Stomach (tissue), 9 donors: ENCODE results near the gene ADARB2. TPM values are rescaled to one million over a fixed set of nuclear protein-coding genes. Genes with fewer than 3 reads are reported as not detected.

Experiments used
- DNase-seq, 2 donors: peaks; one replicate each; pipeline versions ENCODE4 v3.0.0 to v3.0.0-alpha.2; 2013 to 2019
- H3K27ac ChIP-seq, 5 donors: fragments of 200-600 bp in 4 of 5; sonication (generic) in 4 of 5; one replicate each; pipeline ENCODE4 v1.5.1; 2013 to 2019; ENCODE audit warnings: mild to moderate bottlenecking in 1 of 5, moderate library complexity in 1 of 5
- H3K27me3 ChIP-seq, 3 donors: fragments of 200-600 bp; sonication (generic); one replicate each; pipeline ENCODE4 v1.5.1; 2017 to 2019; ENCODE audit warnings: mixed run types in 1 of 3
- H3K36me3 ChIP-seq, 4 donors: fragments of 200-600 bp; sonication (generic); 1 replicate in 3 of 4; 2 replicates in 1 of 4; pipeline ENCODE4 v1.5.1; 2016 to 2019
- H3K4me1 ChIP-seq, 4 donors: fragments of 200-600 bp; sonication (generic); one replicate each; pipeline ENCODE4 v1.5.1; 2016 to 2019
- H3K4me3 ChIP-seq, 4 donors: fragments of 200-600 bp; sonication (generic) in 3 of 4; one replicate each; pipeline ENCODE4 v1.5.1; 2016 to 2019; ENCODE audit warnings: mild to moderate bottlenecking in 1 of 4
- H3K9me3 ChIP-seq, 4 donors: fragments of 200-600 bp; sonication (generic); one replicate each; pipeline ENCODE4 v1.5.1; 2016 to 2019
- CTCF ChIP-seq, 7 experiments: fragments of 450-650 bp in 4 of 7; fragments of 200-600 bp in 3 of 7; sonication (generic) in 3 of 7; IDR thresholded peaks; one replicate each; pipeline ENCODE4 v1.5.1; 2016 to 2019; ENCODE audit warnings: antibody characterized with exemption in 7 of 7, control low read depth in 2 of 7, mild to moderate bottlenecking in 1 of 7
- EP300 ChIP-seq: sonication (generic); formaldehyde crosslinking; IDR thresholded peaks from one replicate; pipeline ENCODE4 v1.6.1; 2017; ENCODE audit warnings: antibody characterized with exemption
- POLR2A ChIP-seq, 4 donors: fragments of 450-650 bp; IDR thresholded peaks; one replicate each; pipeline ENCODE4 v1.6.1; 2016; ENCODE audit warnings: antibody characterized with exemption in 4 of 4, control low read depth in 2 of 4, mild to moderate bottlenecking in 1 of 4, moderate library complexity in 1 of 4
- POLR2AphosphoS5 ChIP-seq, 3 donors: sonication (generic); formaldehyde crosslinking; IDR thresholded peaks; one replicate each; pipeline ENCODE4 v1.6.1; 2016; ENCODE audit warnings: antibody characterized with exemption in 3 of 3
- WGBS, 5 donors: extraction: QIAGEN DNeasy Blood & Tissue Kit in 3 of 5; methylation state at CpG; one replicate each; pipeline versions ENCODE4 v1.1.5 to v1.1.7; 2013 to 2018; 5-methylcytosine and 5-hydroxymethylcytosine counted together
- intact Hi-C: fragments of 100-400 bp; cut with DNase I; formaldehyde crosslinking; loops from one replicate; pipeline ENCODE4 v1.15.1; 2023; ENCODE audit warnings: low total_unique reads
- polyA plus RNA-seq, 3 donors: library from polyadenylated mRNA; stranded (reverse); fragments of 200-250 nt; gene quantifications; one replicate each; pipeline ENCODE4 v1.2.3, GENCODE V29; 2013
- total RNA-seq, 5 donors: library from RNA; depleted of rRNA; stranded (reverse); fragments of >200 nt; gene quantifications; one replicate each; pipeline versions ENCODE4 v1.1.0 to v1.2.3, GENCODE V29; 2014 to 2016
- donor health status: healthy with polysubstance abuse.
- donor health status: Bipolar disorder and iron deficiency.
- donor health status: healthy.

ADARB2 gene
- total and polyA plus RNA-seq, 8 donors: 0.55 to 4.1 (median 1.4) TPM; not detected in 1

- WGBS, 5 donors: 86 to 91% (median 90%) methylated on average over 10 to 14 of the region's 14 CpGs
- H3K27ac ChIP-seq: no peak overlapping the region
- no peaks in the 10 kb centered on the region for H3K4me1 ChIP-seq
- no peaks in the 10 kb centered on the region for H3K9me3 ChIP-seq
- DNase-seq: no peak
- TF ChIP-seq CTCF (IDR thresholded peaks at IDR 0.05): no peak
- TF ChIP-seq POLR2A (IDR thresholded peaks at IDR 0.05): no peak
- TF ChIP-seq POLR2AphosphoS5 (IDR thresholded peaks at IDR 0.05): no peak
- TF ChIP-seq EP300: no peak
- peaks cover 0 to 24% (median 0%) of the 10 kb centered on the region in 3 donors for H3K27me3 ChIP-seq
- H3K36me3 ChIP-seq: no peaks in the 10 kb centered on the region
- H3K4me3 ChIP-seq: no peak overlapping the region
- intact Hi-C loops: no loop called here
Measured at GRCh38 chr10:1532636-1533035, 204.7 kb downstream of the ADARB2 start.

- TF ChIP-seq POLR2AphosphoS5 (IDR thresholded peaks at IDR 0.05) (no peak), CTCF (IDR thresholded peaks at IDR 0.05) (no peak), POLR2A (IDR thresholded peaks at IDR 0.05) (no peak), EP300 (no peak)
- no peaks in the 10 kb centered on the region for H3K9me3 ChIP-seq
- intact Hi-C loops: no loop called here
- no peak for DNase-seq
- H3K4me1 ChIP-seq: no peaks in the 10 kb centered on the region
- no peak overlapping the region for H3K4me3 ChIP-seq
- H3K27me3 ChIP-seq: peaks cover 0 to 24% (median 0%) of the 10 kb centered on the region in 3 donors
- no peaks in the 10 kb centered on the region for H3K36me3 ChIP-seq
- H3K27ac ChIP-seq: no peak overlapping the region
- 75 to 85% (median 84%) methylated on average over 18 of the region's 18 CpGs for WGBS, 5 donors
Measured at GRCh38 chr10:1531883-1532597, 205.3 kb downstream of the ADARB2 start.

GRCh38 chr10:1530871-1531517 lies 206.3 kb downstream of the ADARB2 start:
- DNase-seq: no peak
- H3K27ac ChIP-seq: no peak overlapping the region
- intact Hi-C loops: no loop called here
- H3K36me3 ChIP-seq: no peaks in the 10 kb centered on the region
- peaks cover 0 to 33% (median 0%) of the 10 kb centered on the region in 3 donors for H3K27me3 ChIP-seq
- TF ChIP-seq POLR2A (IDR thresholded peaks at IDR 0.05) (no peak), EP300 (no peak), POLR2AphosphoS5 (IDR thresholded peaks at IDR 0.05) (no peak), CTCF (IDR thresholded peaks at IDR 0.05) (no peak)
- WGBS, 5 donors: 90 to 91% (median 91%) methylated on average over 16 of the region's 16 CpGs
- H3K4me1 ChIP-seq: no peaks in the 10 kb centered on the region
- H3K4me3 ChIP-seq: no peak overlapping the region
- no peaks in the 10 kb centered on the region for H3K9me3 ChIP-seq

GRCh38 chr10:1529806-1530413 lies 207.4 kb downstream of the ADARB2 start:
- no peak overlapping the region for H3K27ac ChIP-seq
- no peaks in the 10 kb centered on the region for H3K9me3 ChIP-seq
- intact Hi-C loops: no loop called here
- H3K36me3 ChIP-seq: no peaks in the 10 kb centered on the region
- no peak for DNase-seq
- 87 to 95% (median 94%) methylated on average over 15 of the region's 15 CpGs for WGBS, 5 donors
- no peak overlapping the region for H3K4me3 ChIP-seq
- H3K4me1 ChIP-seq: no peaks in the 10 kb centered on the region
- TF ChIP-seq CTCF (IDR thresholded peaks at IDR 0.05): no peak
- TF ChIP-seq POLR2A (IDR thresholded peaks at IDR 0.05): no peak
- no peak for TF ChIP-seq POLR2AphosphoS5 (IDR thresholded peaks at IDR 0.05)
- no peak for TF ChIP-seq EP300
- peaks cover 0 to 29% (median 0%) of the 10 kb centered on the region in 3 donors for H3K27me3 ChIP-seq
